IMR-90 (cell line): ENCODE data around the gene KAT6B. TPM values are rescaled to one million over a fixed set of nuclear protein-coding genes. Genes with fewer than 3 reads are reported as not detected.

Source experiments
- ATAC-seq: fragments of 200-7000 bp; cut with Tn5 transposase; 2 replicates; pipeline ENCODE4 v1.9.1; 2020; ENCODE audit warnings: low read depth, mild to moderate bottlenecking, moderate library complexity
- BruUV-seq: library from RNA; stranded (reverse); fragments of 400-500 nt; replicated peaks from 2 replicates; lab custom pipeline; 2021; lab: Mats Ljungman, UMichigan
- CTCF ChIA-PET: fragments of 300-600 bp; formaldehyde crosslinking; extraction: SDS; loops from one replicate; lab custom pipeline; 2021; ENCODE audit warnings: antibody characterized with exemption; lab: Yijun Ruan, JAX
- POLR2A ChIA-PET: fragments of 300-600 bp; sonication (Branson Sonifier 250); formaldehyde crosslinking; loops from one replicate; lab custom pipeline; 2022; ENCODE audit warnings: antibody characterized with exemption; ENCODE audit not compliant: unreplicated experiment; lab: Charles Lee
- DNase-seq: peaks from one replicate; pipeline ENCODE4 v3.0.0; 2013
- H2AFZ ChIP-seq: replicated peaks from 2 replicates; pipeline ENCODE3; 2013; ENCODE audit warnings: low read length, mild to moderate bottlenecking; ENCODE audit not compliant: poor library complexity
- H2AK5ac ChIP-seq: 2 replicates; pipeline ENCODE4 v1.6.1; 2013; ENCODE audit warnings: low read depth, low read length, inconsistent platforms
- H2AK9ac ChIP-seq: replicated peaks from 2 replicates; pipeline ENCODE3; 2013; ENCODE audit warnings: mild to moderate bottlenecking, low read depth, low read length, moderate library complexity; ENCODE audit not compliant: poor library complexity
- H2BK120ac ChIP-seq: 2 replicates; pipeline ENCODE4 v1.6.1; 2013; ENCODE audit warnings: low read depth, low read length, inconsistent platforms
- H2BK15ac ChIP-seq: 3 replicates; pipeline ENCODE4 v1.6.1; 2013; ENCODE audit warnings: low read depth, low read length, inconsistent platforms
- H2BK20ac ChIP-seq: 2 replicates; pipeline ENCODE4 v1.6.1; 2013; ENCODE audit warnings: low read depth, mild to moderate bottlenecking, inconsistent platforms, low read length, moderate library complexity
- H2BK5ac ChIP-seq: 2 replicates; pipeline ENCODE4 v1.6.1; 2013; ENCODE audit warnings: mild to moderate bottlenecking, low read depth, low read length, inconsistent platforms; ENCODE audit not compliant: poor library complexity, severe bottlenecking
- H3K14ac ChIP-seq: replicated peaks from 2 replicates; pipeline ENCODE4 v1.6.1; 2013; ENCODE audit warnings: low read depth, low read length, inconsistent platforms
- H3K18ac ChIP-seq: 2 replicates; pipeline ENCODE4 v1.6.1; 2013; ENCODE audit warnings: low read depth, low read length, control low read depth
- H3K23ac ChIP-seq: 2 replicates; pipeline ENCODE4 v1.6.1; 2013; ENCODE audit warnings: low read depth, low read length, inconsistent platforms
- H3K27ac ChIP-seq: 2 replicates; pipeline ENCODE4 v1.5.1; 2013; ENCODE audit warnings: mild to moderate bottlenecking, control low read depth, low read length; ENCODE audit not compliant: insufficient read depth
- H3K27me3 ChIP-seq: 2 replicates; pipeline ENCODE4 v1.6.1; 2013; ENCODE audit warnings: low read length; ENCODE audit not compliant: control insufficient read depth, insufficient read depth
- H3K36me3 ChIP-seq: 2 replicates; pipeline ENCODE4 v1.6.1; 2013; ENCODE audit warnings: low read length, mixed read lengths; ENCODE audit not compliant: control insufficient read depth, insufficient read depth
- H3K4ac ChIP-seq: 2 replicates; pipeline ENCODE4 v1.6.1; 2013; ENCODE audit warnings: low read depth, low read length, inconsistent platforms
- H3K4me1 ChIP-seq: 2 replicates; pipeline ENCODE4 v1.6.1; 2013; ENCODE audit warnings: low read length, mixed read lengths; ENCODE audit not compliant: control insufficient read depth, insufficient read depth
- H3K4me2 ChIP-seq: 2 replicates; pipeline ENCODE4 v1.6.1; 2013; ENCODE audit warnings: low read depth, mild to moderate bottlenecking, control low read depth, low read length, moderate library complexity
- H3K4me3 ChIP-seq: 2 replicates; pipeline ENCODE4 v1.5.1; 2013; ENCODE audit warnings: low read depth, mild to moderate bottlenecking, control low read depth, low read length, moderate library complexity; ENCODE audit not compliant: insufficient read depth
- H3K56ac ChIP-seq: 2 replicates; pipeline ENCODE4 v1.6.1; 2013; ENCODE audit warnings: low read length, inconsistent platforms; ENCODE audit not compliant: insufficient read depth; ENCODE audit errors: extremely low read depth
- H3K79me1 ChIP-seq, 2 experiments: 2 replicates each; pipeline ENCODE4 v1.6.1; 2013; ENCODE audit warnings: low read length in 2 of 2, inconsistent platforms in 1 of 2, low read depth in 1 of 2
- H3K9ac ChIP-seq: 2 replicates; pipeline ENCODE4 v1.6.1; 2013; ENCODE audit warnings: low read depth, low read length, control low read depth
- H3K9me1 ChIP-seq: 2 replicates; pipeline ENCODE4 v1.6.1; 2013; ENCODE audit warnings: low read length, inconsistent platforms; ENCODE audit not compliant: insufficient read depth
- H3K9me3 ChIP-seq: 2 replicates; pipeline ENCODE4 v1.6.1; 2013; ENCODE audit warnings: low read length; ENCODE audit not compliant: control insufficient read depth, insufficient read depth
- H4K20me1 ChIP-seq: 2 replicates; pipeline ENCODE4 v1.6.1; 2013; ENCODE audit warnings: low read length, inconsistent platforms; ENCODE audit not compliant: insufficient read depth
- H4K5ac ChIP-seq: 2 replicates; pipeline ENCODE4 v1.6.1; 2013; ENCODE audit warnings: mild to moderate bottlenecking, low read depth, low read length, control low read depth
- H4K8ac ChIP-seq, 2 experiments: 2 replicates each; pipeline ENCODE4 v1.6.1; 2013; ENCODE audit warnings: low read depth in 2 of 2, low read length in 2 of 2, control low read depth in 1 of 2, inconsistent platforms in 1 of 2
- H4K91ac ChIP-seq: 2 replicates; pipeline ENCODE4 v1.6.1; 2013; ENCODE audit warnings: low read depth, low read length, inconsistent platforms; ENCODE audit not compliant: insufficient read depth
- CEBPB ChIP-seq: IDR thresholded peaks from 2 replicates; pipeline ENCODE4 v1.6.1; 2012; ENCODE audit warnings: low read depth, low read length, improper control_type of control experiment
- ELK1 ChIP-seq: fragments of 150-350 bp; IDR thresholded peaks from 2 replicates; pipeline ENCODE4 v1.6.1; 2016; ENCODE audit warnings: low read depth, mild to moderate bottlenecking, low read length, moderate library complexity, borderline replicate concordance
- MAZ ChIP-seq: IDR thresholded peaks from 2 replicates; pipeline ENCODE4 v1.6.1; 2012; ENCODE audit warnings: low read depth, mild to moderate bottlenecking, low read length, improper control_type of control experiment, moderate library complexity, borderline replicate concordance
- NFE2L2 ChIP-seq: fragments of 150-350 bp; IDR thresholded peaks from 2 replicates; pipeline ENCODE4 v1.6.1; 2016; ENCODE audit warnings: low read depth, mild to moderate bottlenecking, low read length
- RAD21 ChIP-seq: IDR thresholded peaks from 2 replicates; pipeline ENCODE4 v1.6.1; 2012; ENCODE audit warnings: low read length, improper control_type of control experiment
- USF2 ChIP-seq: fragments of 150-350 bp; IDR thresholded peaks from 2 replicates; pipeline ENCODE4 v1.6.1; 2017; ENCODE audit warnings: mild to moderate bottlenecking, antibody characterized with exemption, low read length, low read depth
- WGBS, 2 experiments: methylation state at CpG; one replicate each; pipeline versions ENCODE4 v1.1.5 to v1.1.7; 2013; ENCODE audit warnings: missing lambda C conversion rate in 2 of 2; ENCODE audit not compliant: insufficient read length in 1 of 2; ENCODE audit errors: extremely low coverage in 2 of 2; 5-methylcytosine and 5-hydroxymethylcytosine counted together
- dilution Hi-C: fragments of 300-500 bp; cut with HindIII; formaldehyde crosslinking; loops from one replicate; pipeline ENCODE4 v1.14.3; 2018; ENCODE audit warnings: low sequenced_read_pairs; ENCODE audit not compliant: unreplicated experiment
- in situ Hi-C: fragments of 300-500 bp; cut with MboI; formaldehyde crosslinking; loops from 3 replicates; pipeline ENCODE4 v1.14.3; 2019; ENCODE audit warnings: low sequenced_read_pairs, inconsistent platforms, mixed read lengths
- intact Hi-C: fragments of 100-400 bp; cut with micrococcal nuclease; formaldehyde crosslinking; loops from 2 replicates; pipeline ENCODE4 v1.10.0; 2022
- polyA plus RNA-seq, 3 experiments: library from polyadenylated mRNA; depleted of rRNA; stranded (reverse); fragments of >200 nt; gene quantifications; 2 replicates each; pipeline ENCODE4 v1.2.3, GENCODE V29; 2012; ENCODE audit warnings: low replicate concordance in 1 of 3
- total RNA-seq: library from RNA; depleted of rRNA; stranded (reverse); fragments of >200 nt; gene quantifications from 2 replicates; pipeline ENCODE4 v1.2.3, GENCODE V29; 2012

KAT6B gene
- total and polyA plus RNA-seq, 2 of the 4 experiments (the other 2 are of a cell fraction), result 8.8 to 28.1 TPM

GRCh38 chr10:75032813-75033212 lies 206.4 kb downstream of the KAT6B start:
- Histone ChIP-seq H4K8ac (no peak overlapping the region), H3K4me3 (no peak overlapping the region), H3K18ac (no peak overlapping the region), H3K79me1 (peaks cover 7 to 18% of the 10 kb centered on the region in 2 experiments; a peak in 3 of 4 replicates), H3K4me2 (no peak overlapping the region), H3K9ac (no peak overlapping the region), H3K56ac (no peak overlapping the region), H3K4me1 (peaks cover 3% of the 10 kb centered on the region; the same call in 1 of the 2 replicates), H2BK20ac (no peak overlapping the region), H2AFZ (no peak overlapping the region), H2BK5ac (no peak overlapping the region), H3K4ac (no peak overlapping the region), H4K20me1 (peaks cover 4% of the 10 kb centered on the region; the same call in 1 of the 2 replicates), H3K23ac (no peak overlapping the region), H4K91ac (no peak overlapping the region), H3K9me3 (no peaks in the 10 kb centered on the region), H2BK120ac (no peak overlapping the region), H4K5ac (no peak overlapping the region), H3K27me3 (no peaks in the 10 kb centered on the region), H2AK9ac (no peak overlapping the region), H3K9me1 (peaks cover 12% of the 10 kb centered on the region), H3K27ac (no peak overlapping the region), H2AK5ac (no peak overlapping the region), H3K36me3 (peaks cover 24% of the 10 kb centered on the region), H2BK15ac (no peak overlapping the region), H3K14ac (no peak overlapping the region)
- ChIA-PET CTCF (no interaction called here), POLR2A (no interaction called here)
- WGBS, 2 experiments, result no CpG with 5 or more reads among the region's 8 CpGs
- no peak for TF ChIP-seq USF2
- no peak for TF ChIP-seq NFE2L2
- TF ChIP-seq CEBPB, result no peak
- TF ChIP-seq MAZ, result no peak
- TF ChIP-seq ELK1, result no peak
- TF ChIP-seq RAD21, result no peak
- intact Hi-C loops, result no loop called here
- ATAC-seq (no peak), DNase-seq (no peak)
- in situ Hi-C loops, result no loop called here
- BruUV-seq, result no TSS peak
- dilution Hi-C loops, result no loop called here
